C4-2B (cell line): ENCODE measurements around the gene TCF4.

ENCODE experiments used
- H3K27ac ChIP-seq: fragments of 450-650 bp; 2 replicates; pipeline ENCODE4 v1.5.1; 2017
- CTCF ChIP-seq: fragments of 450-650 bp; conservative IDR thresholded peaks from 2 replicates; pipeline ENCODE4 v1.5.1; 2017; ENCODE audit warnings: mild to moderate bottlenecking
- ZFX ChIP-seq: fragments of 450-650 bp; IDR thresholded peaks from 2 replicates; pipeline ENCODE4 v1.6.1; 2017

TCF4 gene

GRCh38 chr18:55354795-55355194 lies 233.2 kb downstream of the TCF4 start:
- no peak for TF ChIP-seq CTCF
- no peak for TF ChIP-seq ZFX
- no peak overlapping the region for H3K27ac ChIP-seq

GRCh38 chr18:55353806-55354205 lies 234.2 kb downstream of the TCF4 start:
- H3K27ac ChIP-seq, result no peak overlapping the region
- TF ChIP-seq CTCF (no peak), ZFX (no peak)

GRCh38 chr18:55353391-55353790 lies 234.6 kb downstream of the TCF4 start:
- TF ChIP-seq CTCF, result no peak

GRCh38 chr18:55351980-55352714 lies 235.8 kb downstream of the TCF4 start:
- no peak for TF ChIP-seq ZFX
- TF ChIP-seq CTCF, result no peak
- no peak overlapping the region for H3K27ac ChIP-seq

More at GRCh38 chr18:55353391-55353790, 234.6 kb downstream of the TCF4 start:
- no peak overlapping the region for H3K27ac ChIP-seq

GRCh38 chr18:55351241-55351691 lies 236.7 kb downstream of the TCF4 start:
- TF ChIP-seq ZFX (no peak), CTCF (no peak)
- no peak overlapping the region for H3K27ac ChIP-seq

GRCh38 chr18:55349685-55350084 lies 238.3 kb downstream of the TCF4 start:
- TF ChIP-seq CTCF (no peak), ZFX (no peak)
- no peak overlapping the region for H3K27ac ChIP-seq

- no peak overlapping the region for H3K27ac ChIP-seq
- TF ChIP-seq CTCF, result no peak
- no peak for TF ChIP-seq ZFX
Observed at GRCh38 chr18:55346961-55347740, 240.8 kb downstream of the TCF4 start.
